H9 (cell line): ENCODE results near the gene LRRC52. TPM values are rescaled to one million over a fixed set of nuclear protein-coding genes. Genes with fewer than 3 reads are reported as not detected.

ENCODE experiments used
- DNase-seq: peaks from one replicate; pipeline ENCODE4 v3.0.0-alpha.2; 2017
- H2AFZ ChIP-seq: one replicate; pipeline ENCODE4 v1.6.1; 2013; ENCODE audit warnings: mild to moderate bottlenecking, low read length, control low read depth, moderate library complexity
- H2AK5ac ChIP-seq: 2 replicates; pipeline ENCODE4 v1.6.1; 2013; ENCODE audit warnings: low read length, control low read depth, mixed read lengths; ENCODE audit not compliant: insufficient read length
- H2BK120ac ChIP-seq: one replicate; pipeline ENCODE4 v1.6.1; 2013; ENCODE audit warnings: low read depth, mild to moderate bottlenecking, low read length, control low read depth, inconsistent platforms; ENCODE audit not compliant: poor library complexity, severe bottlenecking
- H2BK12ac ChIP-seq: 2 replicates; pipeline ENCODE4 v1.6.1; 2013; ENCODE audit warnings: low read length, control low read depth, mixed read lengths, low read depth; ENCODE audit not compliant: insufficient read length
- H2BK15ac ChIP-seq: 2 replicates; pipeline ENCODE4 v1.6.1; 2013; ENCODE audit warnings: low read depth, low read length, control low read depth
- H2BK20ac ChIP-seq: one replicate; pipeline ENCODE4 v1.6.1; 2013; ENCODE audit warnings: low read depth, mild to moderate bottlenecking, low read length, control low read depth, inconsistent platforms; ENCODE audit not compliant: poor library complexity, severe bottlenecking
- H2BK5ac ChIP-seq: 2 replicates; pipeline ENCODE4 v1.6.1; 2013; ENCODE audit warnings: low read length, control low read depth, mixed read lengths; ENCODE audit not compliant: insufficient read length
- H3K14ac ChIP-seq: 2 replicates; pipeline ENCODE4 v1.6.1; 2013; ENCODE audit warnings: low read length, control low read depth; ENCODE audit not compliant: insufficient read depth
- H3K18ac ChIP-seq: 2 replicates; pipeline ENCODE4 v1.6.1; 2013; ENCODE audit warnings: low read depth, mild to moderate bottlenecking, mixed read lengths, low read length, control low read depth; ENCODE audit not compliant: insufficient read length
- H3K23ac ChIP-seq: 2 replicates; pipeline ENCODE4 v1.6.1; 2013; ENCODE audit warnings: low read length, control low read depth, mixed read lengths, low read depth; ENCODE audit not compliant: insufficient read length
- H3K23me2 ChIP-seq: 2 replicates; pipeline ENCODE4 v1.6.1; 2013; ENCODE audit warnings: low read depth, mild to moderate bottlenecking, mixed read lengths, low read length, control low read depth; ENCODE audit not compliant: insufficient read length, poor library complexity, severe bottlenecking
- H3K27ac ChIP-seq: 2 replicates; pipeline ENCODE4 v1.5.1; 2013; ENCODE audit warnings: low read length, control low read depth, mixed read lengths, low read depth; ENCODE audit not compliant: insufficient read length
- H3K27me3 ChIP-seq: 2 replicates; pipeline ENCODE4 v1.6.1; 2013; ENCODE audit warnings: low read length, control low read depth, inconsistent platforms; ENCODE audit not compliant: insufficient read depth
- H3K4ac ChIP-seq: 2 replicates; pipeline ENCODE4 v1.6.1; 2013; ENCODE audit warnings: low read depth, mild to moderate bottlenecking, control low read depth, inconsistent platforms, low read length, moderate library complexity
- H3K4me1 ChIP-seq: 2 replicates; pipeline ENCODE4 v1.6.1; 2013; ENCODE audit warnings: low read length, control low read depth, inconsistent platforms; ENCODE audit not compliant: insufficient read depth
- H3K4me2 ChIP-seq: 2 replicates; pipeline ENCODE4 v1.6.1; 2013; ENCODE audit warnings: low read length, control low read depth, mixed read lengths; ENCODE audit not compliant: insufficient read length, insufficient read depth
- H3K56ac ChIP-seq: 2 replicates; pipeline ENCODE4 v1.6.1; 2013; ENCODE audit warnings: low read depth, mild to moderate bottlenecking, mixed read lengths, low read length, control low read depth; ENCODE audit not compliant: insufficient read length
- H3K79me1 ChIP-seq: 2 replicates; pipeline ENCODE4 v1.6.1; 2013; ENCODE audit warnings: low read depth, mild to moderate bottlenecking, moderate library complexity, low read length, control low read depth, inconsistent platforms; ENCODE audit not compliant: insufficient read depth, poor library complexity, severe bottlenecking
- H3K79me2 ChIP-seq: 2 replicates; pipeline ENCODE4 v1.6.1; 2013; ENCODE audit warnings: low read length, control low read depth, inconsistent platforms; ENCODE audit not compliant: insufficient read depth
- H3K9ac ChIP-seq: 2 replicates; pipeline ENCODE4 v1.6.1; 2013; ENCODE audit warnings: low read length, control low read depth, mixed read lengths; ENCODE audit not compliant: insufficient read length; ENCODE audit errors: extremely low read depth
- H3K9me3 ChIP-seq: one replicate; pipeline ENCODE4 v1.6.1; 2013; ENCODE audit warnings: low read depth, low read length, inconsistent platforms; ENCODE audit not compliant: control insufficient read depth
- H3T11ph ChIP-seq: one replicate; pipeline ENCODE4 v1.6.1; 2013; ENCODE audit warnings: mild to moderate bottlenecking, low read length, control low read depth, inconsistent platforms
- H4K20me1 ChIP-seq: one replicate; pipeline ENCODE4 v1.6.1; 2013; ENCODE audit not compliant: control insufficient read depth, insufficient read length, insufficient read depth
- H4K5ac ChIP-seq: 2 replicates; pipeline ENCODE4 v1.6.1; 2013; ENCODE audit warnings: low read depth, mild to moderate bottlenecking, mixed read lengths, low read length, control low read depth; ENCODE audit not compliant: insufficient read length
- H4K8ac ChIP-seq: replicated peaks from 2 replicates; pipeline ENCODE4 v1.6.1; 2013; ENCODE audit warnings: low read length, control low read depth, mixed read lengths, low read depth; ENCODE audit not compliant: insufficient read length
- H4K91ac ChIP-seq: 2 replicates; pipeline ENCODE4 v1.6.1; 2013; ENCODE audit warnings: low read depth, mild to moderate bottlenecking, moderate library complexity, mixed read lengths, low read length, control low read depth; ENCODE audit not compliant: insufficient read length
- H3K27ac Mint-ChIP-seq, 3 experiments: 2 replicates in 2 of 3; 3 replicates in 1 of 3; pipeline ENCODE4 v1.8.0; 2020 to 2021; ENCODE audit warnings: mixed read lengths in 3 of 3, mild to moderate bottlenecking in 1 of 3, moderate library complexity in 1 of 3
- H3K27me3 Mint-ChIP-seq: 2 replicates; pipeline ENCODE4 v1.8.0; 2021; ENCODE audit warnings: low read depth, mild to moderate bottlenecking, moderate library complexity, mixed read lengths
- H3K36me3 Mint-ChIP-seq, 3 experiments: 2 replicates in 2 of 3; 3 replicates in 1 of 3; pipeline ENCODE4 v1.8.0; 2020 to 2021; ENCODE audit warnings: low read depth in 3 of 3, mixed read lengths in 3 of 3; ENCODE audit not compliant: insufficient read depth in 1 of 3
- H3K4me1 Mint-ChIP-seq, 2 experiments: 2 replicates each; pipeline ENCODE4 v1.8.0; 2020; ENCODE audit warnings: mixed read lengths in 2 of 2
- H3K4me3 Mint-ChIP-seq, 2 experiments: 2 replicates in 1 of 2; 3 replicates in 1 of 2; pipeline ENCODE4 v1.8.0; 2020 to 2021; ENCODE audit warnings: mild to moderate bottlenecking in 2 of 2, mixed read lengths in 2 of 2, moderate library complexity in 1 of 2
- H3K9me3 Mint-ChIP-seq, 2 experiments: 2 replicates in 1 of 2; 3 replicates in 1 of 2; pipeline ENCODE4 v1.8.0; 2020; ENCODE audit warnings: mild to moderate bottlenecking in 2 of 2, mixed read lengths in 2 of 2, moderate library complexity in 1 of 2
- CTCF ChIP-seq: fragments of 200-600 bp; sonication (generic); conservative IDR thresholded peaks from 3 replicates; pipeline ENCODE4 v1.8.0; 2021; ENCODE audit warnings: antibody characterized with exemption, mild to moderate bottlenecking
- WGBS: extraction: QIAGEN DNeasy Blood & Tissue Kit; methylation state at CpG from one replicate; pipeline ENCODE4 v1.1.7; 2013; ENCODE audit warnings: missing lambda C conversion rate, low lambda C conversion rate, mixed read lengths; ENCODE audit not compliant: insufficient read length; ENCODE audit errors: extremely low coverage; 5-methylcytosine and 5-hydroxymethylcytosine counted together
- total RNA-seq: library from RNA; stranded (reverse); gene quantifications from 2 replicates; pipeline ENCODE4 v1.2.1, GENCODE V29; 2021

The LRRC52 gene
- total RNA-seq, 1 experiment from 2014 or later, result not detected

- H4K5ac ChIP-seq, result no peak overlapping the region
- no peak overlapping the region for H2BK15ac ChIP-seq
- no peak overlapping the region for H4K91ac ChIP-seq
- H2BK12ac ChIP-seq, result no peak overlapping the region
- H4K8ac ChIP-seq, result no peak overlapping the region
- no peak overlapping the region for H3K14ac ChIP-seq
- H3K27me3 ChIP-seq, result no peaks in the 10 kb centered on the region; the same call in 1 of the 2 replicates
- no CpG with 5 or more reads among the region's 3 CpGs for WGBS
- H3K27me3 Mint-ChIP-seq, result peaks cover 20% of the 10 kb centered on the region
- no peak overlapping the region for H3K4me2 ChIP-seq
- H3K18ac ChIP-seq, result no peak overlapping the region
- H3K79me1 ChIP-seq, result no peaks in the 10 kb centered on the region
- H3K9me3 ChIP-seq, result no peaks in the 10 kb centered on the region
- no peak overlapping the region for H3K27ac Mint-ChIP-seq
- no peaks in the 10 kb centered on the region for H3K23me2 ChIP-seq
- H3K23ac ChIP-seq, result no peak overlapping the region
- H3K9me3 Mint-ChIP-seq, result no peaks in the 10 kb centered on the region
- H3K4me1 ChIP-seq, result 0 out of 2 replicates have a peak, but pooled peaks cover 2% of the 10 kb centered on the region
- no peak overlapping the region for H3T11ph ChIP-seq
- H3K79me2 ChIP-seq, result no peaks in the 10 kb centered on the region
- H2AK5ac ChIP-seq, result no peak overlapping the region
- H2AFZ ChIP-seq, result no peak overlapping the region
- no peak for TF ChIP-seq CTCF
- H3K4me3 Mint-ChIP-seq, result no peak overlapping the region
- no peak overlapping the region for H2BK5ac ChIP-seq
- H2BK120ac ChIP-seq, result no peak overlapping the region
- H3K36me3 Mint-ChIP-seq, result no peaks in the 10 kb centered on the region
- H3K9ac ChIP-seq, result no peak overlapping the region
- no peak for DNase-seq
- no peak overlapping the region for H2BK20ac ChIP-seq
- H3K4me1 Mint-ChIP-seq, result peaks cover 16 to 20% of the 10 kb centered on the region in 2 experiments
- no peaks in the 10 kb centered on the region for H4K20me1 ChIP-seq
- H3K56ac ChIP-seq, result no peak overlapping the region
- no peak overlapping the region for H3K4ac ChIP-seq
- no peak overlapping the region for H3K27ac ChIP-seq
Measured at GRCh38 chr1:165539908-165540307, 3.9 kb upstream of the LRRC52 start.
